PC-3 (cell line): Measurements from ENCODE around the gene PKN1. TPM values are rescaled to one million over a fixed set of nuclear protein-coding genes. Genes with fewer than 3 reads are reported as not detected.

Source experiments
- ATAC-seq: fragments of 200-7000 bp; cut with Tn5 transposase; 2 replicates; pipeline ENCODE4 v1.9.1; 2020; ENCODE audit warnings: mild to moderate bottlenecking, moderate library complexity
- BruUV-seq: library from RNA; stranded (reverse); fragments of 400-500 nt; replicated peaks from 2 replicates; lab custom pipeline; 2021; lab: Mats Ljungman, UMichigan
- CTCF ChIA-PET: fragments of 300-600 bp; sonication (Branson Sonifier 250); formaldehyde crosslinking; loops from one replicate; lab custom pipeline; 2022; ENCODE audit warnings: antibody characterized with exemption; lab: Charles Lee
- POLR2A ChIA-PET: fragments of 300-600 bp; sonication (Branson Sonifier 250); formaldehyde crosslinking; loops from one replicate; lab custom pipeline; 2022; ENCODE audit warnings: antibody characterized with exemption; ENCODE audit not compliant: unreplicated experiment; lab: Charles Lee
- DNase-seq: peaks from one replicate; pipeline ENCODE4 v3.0.0-alpha.2; 2015
- H2AFZ ChIP-seq: fragments of 300-600 bp; sonication (generic); 2 replicates; pipeline ENCODE4 v1.6.0; 2016; ENCODE audit warnings: antibody characterized with exemption, low read length
- H3F3A ChIP-seq: fragments of 300-600 bp; sonication (generic); one replicate; pipeline ENCODE4 v1.6.0; 2017; ENCODE audit warnings: antibody characterized with exemption, low read length, control low read depth, mild to moderate bottlenecking; ENCODE audit not compliant: unreplicated experiment
- H3K27ac ChIP-seq: fragments of 300-600 bp; sonication (generic); 2 replicates; pipeline ENCODE4 v1.5.1; 2016; ENCODE audit warnings: mild to moderate bottlenecking, low read length
- H3K27me3 ChIP-seq: fragments of 300-600 bp; sonication (generic); 2 replicates; pipeline ENCODE4 v1.6.1; 2016; ENCODE audit warnings: low read length, mixed read lengths
- H3K36me3 ChIP-seq: fragments of 300-600 bp; sonication (generic); 2 replicates; pipeline ENCODE4 v1.6.1; 2016; ENCODE audit warnings: low read depth, mixed run types, low read length, mixed read lengths
- H3K4me1 ChIP-seq: fragments of 300-600 bp; sonication (generic); 2 replicates; pipeline ENCODE4 v1.5.1; 2016; ENCODE audit warnings: low read length; ENCODE audit not compliant: insufficient read depth
- H3K4me2 ChIP-seq: fragments of 300-600 bp; sonication (generic); 2 replicates; pipeline ENCODE4 v1.6.0; 2016; ENCODE audit warnings: low read length
- H3K4me3 ChIP-seq: fragments of 300-600 bp; sonication (generic); 2 replicates; pipeline ENCODE4 v1.5.1; 2016; ENCODE audit warnings: mild to moderate bottlenecking, low read length, mixed read lengths
- H3K79me2 ChIP-seq: fragments of 300-600 bp; sonication (generic); 2 replicates; pipeline ENCODE4 v1.6.1; 2017; ENCODE audit warnings: low read length, mixed read lengths
- H3K9ac ChIP-seq: fragments of 300-600 bp; sonication (generic); 2 replicates; pipeline ENCODE4 v1.6.0; 2016; ENCODE audit warnings: mild to moderate bottlenecking, low read length
- H3K9me2 ChIP-seq: fragments of 300-600 bp; sonication (generic); replicated peaks from 2 replicates; pipeline ENCODE4 v1.6.1; 2016; ENCODE audit warnings: mixed run types, low read length, mixed read lengths
- H3K9me3 ChIP-seq: fragments of 300-600 bp; sonication (generic); 2 replicates; pipeline ENCODE4 v1.6.1; 2016; ENCODE audit warnings: low read length, mixed read lengths
- H4K20me1 ChIP-seq: fragments of 300-600 bp; sonication (generic); 2 replicates; pipeline ENCODE4 v1.6.1; 2016; ENCODE audit warnings: low read length, mixed read lengths
- CTCF ChIP-seq: fragments of 300-600 bp; sonication (generic); conservative IDR thresholded peaks from 2 replicates; pipeline ENCODE4 v1.5.1; 2017; ENCODE audit warnings: antibody characterized with exemption, low read depth, mild to moderate bottlenecking, low read length
- EZH2 ChIP-seq: fragments of 300-600 bp; sonication (generic); IDR thresholded peaks from one replicate; pipeline ENCODE4 v1.6.1; 2017; ENCODE audit warnings: antibody characterized with exemption, mild to moderate bottlenecking, low read length; ENCODE audit not compliant: unreplicated experiment
- EZH2phosphoT487 ChIP-seq: fragments of 300-600 bp; sonication (generic); IDR thresholded peaks from 2 replicates; pipeline ENCODE4 v1.6.1; 2018; ENCODE audit warnings: mild to moderate bottlenecking, antibody characterized with exemption, low read length, borderline replicate concordance
- intact Hi-C: fragments of 100-400 bp; cut with micrococcal nuclease; formaldehyde crosslinking; loops from 2 replicates; pipeline ENCODE4 v1.9.0; 2023
- total RNA-seq: library from RNA; depleted of rRNA; stranded (reverse); fragments of >200 nt; gene quantifications from 2 replicates; pipeline ENCODE4 v1.2.3, GENCODE V29; 2014

PKN1 gene
- total RNA-seq, 1 experiment from 2014 or later: 186 TPM

- no peak for TF ChIP-seq EZH2
- no peak for TF ChIP-seq EZH2phosphoT487
- no peak for TF ChIP-seq CTCF
- no peak for ATAC-seq
- BruUV-seq: no TSS peak
- Histone ChIP-seq H4K20me1 (no peaks in the 10 kb centered on the region), H3K4me1 (peaks cover 6% of the 10 kb centered on the region), H3K9me2 (no peaks in the 10 kb centered on the region), H3K9me3 (no peaks in the 10 kb centered on the region), H3K4me2 (no peak overlapping the region), H3K4me3 (no peak overlapping the region), H3K79me2 (peaks cover 52% of the 10 kb centered on the region), H3F3A (no peaks in the 10 kb centered on the region), H3K36me3 (peaks cover 25% of the 10 kb centered on the region), H2AFZ (no peak overlapping the region), H3K9ac (no peak overlapping the region), H3K27me3 (no peaks in the 10 kb centered on the region), H3K27ac (no peak overlapping the region)
- CTCF ChIA-PET: no interaction called here
- POLR2A ChIA-PET: no interaction called here
- no peak for DNase-seq
- intact Hi-C loops: no loop called here
These were observed 6.9 kb downstream of the PKN1 start for GRCh38 chr19:14440049-14440448.

- H3K4me3 ChIP-seq: no peak overlapping the region
- DNase-seq (no peak), ATAC-seq (no peak)
- H3K27ac ChIP-seq: no peak overlapping the region
- no peaks in the 10 kb centered on the region for H3K4me1 ChIP-seq
- intact Hi-C loops: no loop called here
- ChIA-PET CTCF (no interaction called here), POLR2A (no interaction called here)
- no peak overlapping the region for H2AFZ ChIP-seq
- peaks cover 29% of the 10 kb centered on the region for H3K36me3 ChIP-seq
- BruUV-seq: no TSS peak
- H3K4me2 ChIP-seq: no peak overlapping the region
- peaks cover 39% of the 10 kb centered on the region for H3K79me2 ChIP-seq
- no peaks in the 10 kb centered on the region for H4K20me1 ChIP-seq
- H3F3A ChIP-seq: no peaks in the 10 kb centered on the region
- TF ChIP-seq EZH2 (no peak), EZH2phosphoT487 (no peak), CTCF (no peak)
- no peaks in the 10 kb centered on the region for H3K27me3 ChIP-seq
- no peak overlapping the region for H3K9ac ChIP-seq
- H3K9me3 ChIP-seq: no peaks in the 10 kb centered on the region
- no peaks in the 10 kb centered on the region for H3K9me2 ChIP-seq
These were observed 8.2 kb downstream of the PKN1 start for GRCh38 chr19:14441041-14441938.
